ENCODE data around the gene CIB1. TPM values are rescaled to one million over a fixed set of nuclear protein-coding genes. Genes with fewer than 3 reads are reported as not detected.
"Not testable (repeated sequence)": the region's sequence is repeated elsewhere in the genome, so short reads cannot be mapped to it uniquely, and the experiment has no call there.

Gene CIB1
- total RNA-seq, 3 donors from 2014 or later, result 30.2 to 61.3 (median 49.5) TPM

GRCh38 chr15:90190606-90191343 lies 43.0 kb downstream of the CIB1 start:
- Histone ChIP-seq H3K27ac (peak overlapping the region; percentile 62 to 77), H3K36me3 (no peaks in the 10 kb centered on the region), H3K4me1 (peaks cover 0 to 22% of the 10 kb centered on the region in 2 donors), H3K4me3 (no peak overlapping the region), H3K27me3 (no peaks in the 10 kb centered on the region), H3K9me3 (no peaks in the 10 kb centered on the region)
- peak in 1 of 2 donors; percentile 74 for DNase-seq (ENCODE audit: low spot score in 2 of 2)
- intact Hi-C loops (cut with DNase I; ENCODE audit: low total_unique reads), result no loop called here
- no peak for TF ChIP-seq POLR2A (IDR thresholded peaks at IDR 0.05)
- TF ChIP-seq POLR2AphosphoS5 (IDR thresholded peaks at IDR 0.05), result no peak
- TF ChIP-seq, protein P1, sequence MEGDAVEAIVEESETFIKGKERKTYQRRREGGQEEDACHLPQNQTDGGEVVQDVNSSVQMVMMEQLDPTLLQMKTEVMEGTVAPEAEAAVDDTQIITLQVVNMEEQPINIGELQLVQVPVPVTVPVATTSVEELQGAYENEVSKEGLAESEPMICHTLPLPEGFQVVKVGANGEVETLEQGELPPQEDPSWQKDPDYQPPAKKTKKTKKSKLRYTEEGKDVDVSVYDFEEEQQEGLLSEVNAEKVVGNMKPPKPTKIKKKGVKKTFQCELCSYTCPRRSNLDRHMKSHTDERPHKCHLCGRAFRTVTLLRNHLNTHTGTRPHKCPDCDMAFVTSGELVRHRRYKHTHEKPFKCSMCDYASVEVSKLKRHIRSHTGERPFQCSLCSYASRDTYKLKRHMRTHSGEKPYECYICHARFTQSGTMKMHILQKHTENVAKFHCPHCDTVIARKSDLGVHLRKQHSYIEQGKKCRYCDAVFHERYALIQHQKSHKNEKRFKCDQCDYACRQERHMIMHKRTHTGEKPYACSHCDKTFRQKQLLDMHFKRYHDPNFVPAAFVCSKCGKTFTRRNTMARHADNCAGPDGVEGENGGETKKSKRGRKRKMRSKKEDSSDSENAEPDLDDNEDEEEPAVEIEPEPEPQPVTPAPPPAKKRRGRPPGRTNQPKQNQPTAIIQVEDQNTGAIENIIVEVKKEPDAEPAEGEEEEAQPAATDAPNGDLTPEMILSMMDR (IDR thresholded peaks at IDR 0.05), result no peak

GRCh38 chr15:90189781-90190467 lies 43.8 kb downstream of the CIB1 start:
- TF ChIP-seq, protein P1 (IDR thresholded peaks at IDR 0.05), result no peak
- TF ChIP-seq POLR2A (IDR thresholded peaks at IDR 0.05) (no peak), POLR2AphosphoS5 (IDR thresholded peaks at IDR 0.05) (no peak)
- DNase-seq (ENCODE audit: low spot score in 2 of 2), result no peak
- H3K4me1 ChIP-seq, result peaks cover 0 to 22% of the 10 kb centered on the region in 2 donors
- intact Hi-C loops (cut with DNase I; ENCODE audit: low total_unique reads), result no loop called here
- no peak overlapping the region for H3K4me3 ChIP-seq
- H3K9me3 ChIP-seq, result no peaks in the 10 kb centered on the region
- H3K27me3 ChIP-seq, result no peaks in the 10 kb centered on the region
- H3K36me3 ChIP-seq, result no peaks in the 10 kb centered on the region
- peak overlapping the region; percentile 62 to 77 for H3K27ac ChIP-seq

DNA sequence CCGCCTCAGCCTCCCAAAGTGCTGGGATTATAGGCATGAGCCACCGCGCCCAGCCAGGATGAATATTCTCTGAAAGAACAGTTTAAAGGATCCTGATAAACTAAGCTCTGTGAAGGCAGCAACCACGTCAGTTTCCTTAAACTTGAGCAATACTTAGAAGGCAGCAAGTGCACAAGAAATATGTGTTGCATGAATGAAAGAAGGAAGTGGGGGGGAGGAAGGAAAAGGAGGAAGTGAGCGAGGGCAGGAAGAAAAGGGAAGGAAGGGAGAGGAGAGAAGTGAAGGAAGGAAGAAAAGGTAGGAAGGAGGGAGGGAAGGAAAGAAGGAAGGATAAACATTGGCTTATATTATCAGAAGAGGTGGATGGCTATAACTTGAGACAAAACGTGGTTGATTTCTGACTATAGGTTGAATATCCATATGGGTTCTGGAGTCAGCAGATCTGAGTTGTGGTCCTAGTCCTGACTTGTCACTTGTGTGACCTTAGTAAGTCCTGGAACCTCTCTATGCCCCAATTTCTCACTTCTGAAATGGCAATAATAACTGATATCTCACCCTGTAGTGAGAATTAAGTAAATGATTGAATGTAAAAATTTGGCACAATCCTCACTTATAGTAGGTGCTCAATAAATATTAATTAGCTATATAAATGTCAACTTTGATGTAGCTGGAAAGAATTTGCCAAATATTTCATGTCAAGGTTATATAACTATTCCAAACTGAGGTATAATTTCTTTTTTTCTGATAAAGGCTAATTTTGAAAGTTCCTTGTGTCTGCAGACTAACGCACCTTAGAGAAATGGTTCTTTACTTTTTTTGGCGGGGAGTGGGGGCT lies 44.6 kb downstream of the CIB1 start:
- Histone ChIP-seq H3K27me3 (no peaks in the 10 kb centered on the region), H3K4me3 (no peak overlapping the region), H3K9me3 (no peaks in the 10 kb centered on the region), H3K36me3 (no peaks in the 10 kb centered on the region), H3K27ac (peak overlapping the region; percentile 62 to 77), H3K4me1 (peaks cover 0 to 22% of the 10 kb centered on the region in 2 donors)
- intact Hi-C loops (cut with DNase I; ENCODE audit: low total_unique reads), result no loop called here
- TF ChIP-seq POLR2AphosphoS5 (IDR thresholded peaks at IDR 0.05) (no peak), POLR2A (IDR thresholded peaks at IDR 0.05) (no peak)
- TF ChIP-seq, protein P1 (IDR thresholded peaks at IDR 0.05), result no peak
- no peak for DNase-seq (ENCODE audit: low spot score in 2 of 2)

GRCh38 chr15:90188065-90188464 lies 45.7 kb downstream of the CIB1 start:
- intact Hi-C loops (cut with DNase I; ENCODE audit: low total_unique reads); H3K4me3 ChIP-seq; H3K27me3 ChIP-seq; DNase-seq (ENCODE audit: low spot score in 2 of 2); H3K36me3 ChIP-seq; H3K9me3 ChIP-seq: not testable (repeated sequence)
- Histone ChIP-seq H3K4me1 (peaks cover 0 to 17% of the 10 kb centered on the region in 2 donors), H3K27ac (peak overlapping the region; percentile 3 to 15)

- Histone ChIP-seq H3K4me3 (peak overlapping the region in 2 of 3 donors; percentile 13 to 46), H3K36me3 (no peaks in the 10 kb centered on the region), H3K27ac (peak overlapping the region; percentile 78 to 97), H3K27me3 (no peaks in the 10 kb centered on the region), H3K9me3 (no peaks in the 10 kb centered on the region), H3K4me1 (peaks cover 0 to 12% of the 10 kb centered on the region in 2 donors)
- TF ChIP-seq POLR2AphosphoS5 (IDR thresholded peaks at IDR 0.05), result no peak
- TF ChIP-seq POLR2A (IDR thresholded peaks at IDR 0.05), result no peak
- TF ChIP-seq, protein P1 (IDR thresholded peaks at IDR 0.05), result no peak
- intact Hi-C loops (cut with DNase I; ENCODE audit: low total_unique reads), result no loop called here
- DNase-seq (ENCODE audit: low spot score in 2 of 2), result no peak
Measured at GRCh38 chr15:90187257-90187868, 46.4 kb downstream of the CIB1 start.

Data from breast epithelium (tissue), 4 donors.